G401.6 (cell line): ENCODE data around the gene PLAU.
"Not testable (repeated sequence)": the region's sequence is repeated elsewhere in the genome, so short reads cannot be mapped to it uniquely, and the experiment has no call there.

Experiments
- FAIRE-seq: peaks from 2 replicates; lab custom pipeline; 2012; peaks lifted over from hg19 to GRCh38; lab: Jason Lieb, UNC

Gene PLAU

GRCh38 chr10:73922864-73923133 lies 11.9 kb downstream of the PLAU start:
- no peak for FAIRE-seq

GRCh38 chr10:73923935-73924598 lies 13.1 kb downstream of the PLAU start:
- FAIRE-seq, result peak; percentile 50

DNA sequence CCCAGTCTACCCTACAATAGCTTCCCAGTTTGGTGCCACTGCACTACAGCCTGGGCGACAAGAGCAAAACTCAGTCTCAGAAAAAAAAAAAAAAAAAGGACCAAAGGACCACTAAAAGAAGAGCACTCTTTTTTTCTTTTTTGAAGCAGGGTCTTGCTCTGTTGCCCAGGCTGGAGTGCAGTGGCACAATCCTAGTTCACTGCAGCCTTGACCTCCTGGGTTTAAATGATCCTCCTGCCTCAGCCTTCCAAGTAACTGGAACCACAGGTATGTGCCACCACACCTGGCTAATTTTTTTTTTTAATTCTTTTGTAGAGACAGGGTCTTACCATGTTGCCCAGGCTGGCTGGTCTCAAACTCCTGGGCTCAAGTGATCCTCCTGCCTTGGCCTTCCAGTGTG lies 14.0 kb downstream of the PLAU start:
- FAIRE-seq, result no peak

DNA sequence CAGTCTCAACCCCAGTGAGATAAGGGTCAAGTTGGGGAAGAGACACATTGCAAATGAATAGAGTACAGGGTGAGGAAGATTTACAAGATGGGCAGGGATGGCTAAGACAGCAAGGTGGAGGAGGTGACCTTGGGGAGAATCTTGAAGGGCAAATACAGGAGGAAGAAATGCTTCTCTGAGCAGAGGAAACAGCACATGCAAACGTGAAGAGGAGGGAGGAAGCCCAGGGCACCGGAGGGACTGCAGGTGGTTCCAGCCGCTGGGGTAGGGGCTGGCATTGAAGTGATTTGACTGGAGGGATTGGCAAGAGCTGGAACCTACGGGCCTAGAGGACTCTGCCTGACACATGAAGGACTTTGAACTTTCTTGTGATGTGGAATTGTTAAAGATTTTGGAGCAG lies 14.6 kb downstream of the PLAU start:
- FAIRE-seq, result no peak

- no peak for FAIRE-seq
Observed at GRCh38 chr10:73926152-73926764, 15.3 kb downstream of the PLAU start.

GRCh38 chr10:73930630-73931327 lies 19.8 kb downstream of the PLAU start:
- FAIRE-seq, result not testable (repeated sequence)

- no peak for FAIRE-seq
Observed at GRCh38 chr10:73931767-73932619, 21.1 kb downstream of the PLAU start.

DNA sequence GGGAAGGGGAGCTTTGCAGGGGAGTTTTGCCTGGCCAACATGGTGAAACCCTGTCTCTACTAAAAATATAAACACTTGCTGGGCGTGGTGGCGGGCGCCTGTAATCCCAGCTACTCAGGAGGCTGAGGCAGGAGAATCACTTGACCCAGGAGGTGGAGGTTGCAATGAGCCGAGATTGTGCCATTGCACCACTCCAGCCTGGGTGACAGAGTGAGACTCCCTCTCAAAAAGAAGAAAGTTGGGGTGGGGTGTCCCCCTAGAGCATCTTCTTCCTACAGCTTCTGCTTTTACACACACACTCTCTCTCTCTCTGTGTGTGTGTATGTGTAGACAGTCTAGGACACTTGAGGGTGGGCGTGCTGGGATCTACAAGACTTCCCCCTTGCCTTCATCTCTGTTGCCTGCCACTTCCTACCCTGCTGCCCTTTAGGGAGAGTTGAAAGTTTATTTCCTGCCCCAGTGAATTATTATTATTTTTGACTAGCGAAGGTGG lies 21.7 kb downstream of the PLAU start:
- FAIRE-seq, result no peak

DNA sequence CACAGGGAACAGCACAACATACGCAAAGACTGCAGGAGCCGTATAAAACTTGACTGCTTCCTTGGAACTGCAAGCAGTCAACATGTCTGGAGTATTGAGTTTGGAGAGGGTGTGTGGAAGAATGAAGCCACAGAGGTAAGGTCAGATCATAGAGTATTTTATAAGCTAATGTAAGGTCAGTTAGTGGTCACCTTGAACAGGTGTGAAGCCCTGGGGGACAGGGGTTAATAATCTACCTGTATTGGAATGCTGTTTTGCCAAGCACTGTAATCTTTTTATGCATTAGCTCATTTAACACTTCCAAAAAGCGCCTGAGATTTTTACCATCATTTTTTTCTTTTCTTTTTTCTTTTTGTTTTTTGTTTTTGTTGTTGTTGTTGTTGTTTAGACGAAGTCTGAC lies 23.1 kb downstream of the PLAU start:
- no peak for FAIRE-seq

GRCh38 chr10:73935895-73936294 lies 25.0 kb downstream of the PLAU start:
- no peak for FAIRE-seq

DNA sequence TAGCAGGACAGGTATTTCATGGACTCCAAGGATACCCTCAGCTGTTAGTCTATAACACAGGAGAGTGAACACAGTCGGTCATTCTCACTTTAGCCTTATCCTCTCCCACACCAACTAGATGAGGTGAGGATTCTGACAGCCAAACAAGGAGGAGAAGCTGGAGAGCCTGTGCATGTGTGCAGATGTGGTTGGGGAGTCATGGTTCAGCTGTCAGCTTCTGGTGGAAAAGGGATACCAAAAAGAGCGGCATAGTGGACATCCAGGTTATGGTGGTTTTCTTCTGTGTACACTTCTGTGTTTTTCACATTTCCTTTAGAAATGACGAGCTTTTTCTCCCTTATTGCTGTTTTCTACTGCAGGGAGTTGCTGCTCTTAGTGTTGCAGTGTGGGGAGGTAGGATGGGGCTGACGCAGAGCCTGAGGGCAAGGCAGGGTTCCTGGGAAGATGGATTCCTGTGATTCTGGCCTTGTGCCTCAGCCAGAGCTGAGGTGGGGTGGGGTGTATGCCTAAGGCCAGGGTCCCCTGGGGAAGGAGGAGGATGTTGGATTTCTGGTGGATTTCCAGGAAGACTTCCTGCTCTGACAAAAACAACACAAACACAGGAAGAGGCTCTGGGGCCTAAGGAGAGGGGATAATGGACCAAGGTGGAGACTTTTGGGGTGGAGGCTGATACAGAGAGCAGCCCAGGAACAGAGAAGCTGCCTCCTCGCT lies 26.6 kb downstream of the PLAU start:
- FAIRE-seq, result no peak

DNA sequence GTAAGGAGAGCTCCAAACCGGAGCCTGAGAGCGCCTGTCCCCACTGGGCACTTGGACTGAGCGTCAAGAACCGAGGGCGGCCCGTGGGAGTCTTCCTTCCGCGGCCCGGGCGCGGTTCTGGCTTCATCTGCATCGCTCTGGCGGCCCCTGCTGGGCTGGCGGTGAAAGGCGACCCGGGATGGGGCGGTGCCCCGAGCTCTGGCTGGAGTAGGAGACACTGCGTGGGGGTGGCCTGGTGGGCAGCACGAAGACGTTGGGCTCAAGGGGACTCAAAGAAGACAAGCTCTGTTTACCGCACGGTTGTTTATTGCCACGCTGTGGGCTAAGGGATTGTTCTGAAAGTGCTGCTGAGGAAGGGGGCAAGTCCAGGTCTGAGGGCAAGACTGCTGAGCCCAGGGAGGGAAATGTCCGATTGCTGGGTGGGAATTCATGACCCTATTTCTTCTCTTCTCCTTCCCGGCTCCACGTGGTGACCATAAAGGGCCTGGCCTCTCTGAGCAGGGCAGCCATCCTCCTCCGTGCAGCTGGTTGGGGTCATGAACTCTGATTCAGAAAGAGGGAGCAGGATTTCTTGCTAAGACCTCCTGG lies 29.8 kb downstream of the PLAU start:
- no peak for FAIRE-seq

DNA sequence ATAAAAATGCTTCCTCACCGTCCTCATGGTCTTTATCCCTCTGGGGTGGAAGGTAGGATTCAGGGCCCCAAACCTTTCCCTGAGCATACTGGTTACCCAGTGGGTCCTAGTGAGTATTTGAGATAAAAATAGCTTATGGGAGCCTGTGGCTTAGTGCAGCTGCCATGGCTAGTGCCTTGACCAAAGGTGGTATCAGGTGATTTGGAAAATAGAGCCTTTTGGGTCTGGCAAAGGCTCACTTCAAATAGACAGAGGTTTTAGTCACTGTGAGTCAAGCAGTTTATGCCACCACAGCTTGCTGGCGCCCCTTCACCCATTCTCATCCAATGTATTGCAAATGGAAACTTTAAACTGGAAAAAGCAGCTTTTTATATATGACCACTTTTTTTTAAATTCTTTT lies 30.4 kb downstream of the PLAU start:
- no peak for FAIRE-seq

DNA sequence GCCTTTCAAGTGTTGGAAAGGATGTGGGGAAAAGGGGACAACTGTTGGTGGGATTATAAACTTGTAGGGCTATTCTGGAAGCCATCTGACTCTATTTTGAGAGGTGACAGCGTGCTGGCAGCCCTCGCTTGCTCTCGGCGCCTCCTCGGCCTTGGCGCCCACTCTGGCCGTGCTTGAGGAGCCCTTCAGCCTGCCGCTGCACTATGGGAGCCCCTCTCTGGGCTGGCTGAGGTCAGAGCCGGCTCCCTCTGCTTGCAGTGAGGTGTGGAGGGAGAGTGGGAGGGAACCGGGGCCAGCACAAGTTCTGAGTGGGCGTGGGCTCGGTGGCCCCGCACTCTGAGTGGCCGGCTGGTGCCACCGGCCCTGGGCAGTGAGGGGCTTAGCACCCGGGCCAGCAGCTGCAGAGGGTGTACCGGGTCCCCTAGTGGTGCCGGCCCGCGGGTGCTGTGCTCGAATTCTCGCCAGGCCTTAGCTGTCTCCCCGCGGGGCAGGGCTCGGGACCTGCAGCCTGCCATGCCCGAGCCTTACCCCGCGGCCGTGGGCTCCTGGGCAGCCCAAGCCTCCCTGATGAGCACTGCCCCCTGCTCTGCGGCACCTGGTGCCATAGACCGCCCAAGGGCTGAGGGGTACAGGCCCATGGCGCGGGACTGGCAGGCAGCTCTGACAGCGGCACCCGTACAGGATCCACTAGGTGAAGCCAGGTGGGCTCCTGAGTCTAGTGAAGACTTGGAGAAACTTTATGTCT lies 33.6 kb downstream of the PLAU start:
- no peak for FAIRE-seq

- peak; percentile 58 for FAIRE-seq
Observed at GRCh38 chr10:73946253-73947145, 35.6 kb downstream of the PLAU start.

- no peak for FAIRE-seq
Observed at GRCh38 chr10:73948947-73949633, 38.2 kb downstream of the PLAU start.

DNA sequence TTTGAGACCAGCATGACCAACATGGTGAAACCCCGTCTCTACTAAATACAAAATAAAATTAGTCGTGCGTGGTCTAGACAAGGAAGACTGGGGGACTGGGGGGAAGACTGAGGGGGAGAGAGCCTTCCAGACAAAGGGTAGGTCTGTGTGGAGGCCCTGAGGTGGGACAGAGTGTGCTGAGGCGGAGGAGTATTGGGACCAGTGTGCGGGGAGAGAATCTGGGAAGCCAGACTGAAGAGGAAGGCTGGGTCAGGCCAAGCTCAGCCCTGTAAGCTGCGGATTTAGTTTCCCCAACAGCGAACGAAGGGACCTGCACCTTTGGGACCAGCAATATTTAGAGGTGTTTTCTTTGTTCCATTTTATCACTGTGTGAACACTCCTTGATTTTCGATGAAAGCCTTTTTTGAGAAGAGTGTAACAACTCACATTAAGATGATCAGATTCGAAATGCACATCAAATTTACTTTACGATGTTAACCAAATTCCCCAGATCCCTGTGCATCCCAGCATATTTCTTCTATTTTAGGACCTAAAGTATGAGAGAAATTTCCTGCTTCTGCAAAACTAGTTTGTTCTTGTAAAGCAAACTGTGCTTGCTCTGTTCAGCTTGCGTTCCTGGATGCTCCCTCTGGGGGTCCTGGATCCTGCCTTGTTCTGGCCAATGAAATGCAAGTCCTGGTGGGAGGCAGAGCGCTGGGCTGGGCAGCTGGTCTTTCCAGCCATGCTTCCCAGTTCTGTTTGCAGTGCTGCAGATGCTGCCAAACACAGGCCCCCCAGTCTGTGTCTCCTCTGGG lies 39.4 kb downstream of the PLAU start:
- no peak for FAIRE-seq

DNA sequence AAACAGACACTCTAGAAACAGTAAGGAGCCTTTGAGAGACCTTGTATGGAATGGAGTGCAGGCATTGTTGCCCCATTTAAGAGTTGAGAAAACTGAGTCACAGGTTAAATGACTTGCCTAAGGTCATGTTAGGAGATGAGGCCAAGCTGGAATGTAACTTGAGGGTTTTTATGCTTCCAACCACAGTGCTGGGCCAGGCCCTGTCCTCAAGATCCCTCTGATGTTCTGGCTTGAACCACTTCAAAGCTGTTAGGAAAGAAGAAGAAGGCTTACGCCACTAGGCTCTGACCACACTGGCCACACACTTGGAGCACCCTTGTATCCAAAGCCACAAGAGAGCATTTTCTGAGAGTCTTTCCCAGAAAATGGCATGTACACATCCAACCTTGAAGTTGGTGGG lies 42.7 kb downstream of the PLAU start:
- FAIRE-seq, result no peak

GRCh38 chr10:73954737-73955136 lies 43.8 kb downstream of the PLAU start:
- FAIRE-seq, result no peak
